Lower lobe of right lung (tissue), 2 donors: ENCODE results near the gene CXXC4. TPM values are rescaled to one million over a fixed set of nuclear protein-coding genes. Genes with fewer than 3 reads are reported as not detected.
A peak's percentile ranks its signal among the peaks of the same experiment; 100 is the strongest.

Experiments
- ATAC-seq, 2 donors: fragments of 200-7000 bp; cut with Tn5 transposase; one replicate each; pipeline ENCODE4 v1.9.1; 2020 to 2022; ENCODE audit warnings: mild to moderate bottlenecking in 2 of 2, moderate library complexity in 2 of 2
- DNase-seq: peaks from one replicate; pipeline ENCODE4 v3.0.0-alpha.2; 2020
- H3K27ac ChIP-seq: fragments of 200-600 bp; one replicate; pipeline ENCODE4 v1.8.0; 2022
- H3K27me3 ChIP-seq: fragments of 200-600 bp; one replicate; pipeline ENCODE4 v1.8.0; 2022; ENCODE audit warnings: low read depth
- H3K36me3 ChIP-seq: fragments of 200-600 bp; one replicate; pipeline ENCODE4 v1.8.0; 2022; ENCODE audit warnings: mild to moderate bottlenecking
- H3K4me1 ChIP-seq: fragments of 200-600 bp; one replicate; pipeline ENCODE4 v1.8.0; 2022
- H3K4me3 ChIP-seq: fragments of 200-600 bp; one replicate; pipeline ENCODE4 v1.8.0; 2022; ENCODE audit warnings: mild to moderate bottlenecking
- H3K9me3 ChIP-seq: fragments of 200-600 bp; one replicate; pipeline ENCODE4 v1.8.0; 2022
- intact Hi-C: fragments of 100-400 bp; cut with DNase I; formaldehyde crosslinking; loops from one replicate; pipeline ENCODE4 v1.11.0; 2022
- total RNA-seq: library from RNA; stranded (reverse); fragmentation: NEBNext Ultra II Directional; extraction: Animal tissue kit (Norgen Biotek cat#: 25700); gene quantifications from one replicate; pipeline ENCODE4 v1.2.1, GENCODE V29; 2021
- TF ChIP-seq, protein P1 (sequence below): fragments of 200-600 bp; IDR thresholded peaks from one replicate; pipeline ENCODE4 v1.8.0; 2022; ENCODE audit warnings: antibody characterized with exemption, mild to moderate bottlenecking
- donor health status: DM: no; HTN: yes; CAD: no; lungs with severe emphysema.

The CXXC4 gene
- total RNA-seq, 1 donor from 2014 or later, result 1.9 TPM

DNA sequence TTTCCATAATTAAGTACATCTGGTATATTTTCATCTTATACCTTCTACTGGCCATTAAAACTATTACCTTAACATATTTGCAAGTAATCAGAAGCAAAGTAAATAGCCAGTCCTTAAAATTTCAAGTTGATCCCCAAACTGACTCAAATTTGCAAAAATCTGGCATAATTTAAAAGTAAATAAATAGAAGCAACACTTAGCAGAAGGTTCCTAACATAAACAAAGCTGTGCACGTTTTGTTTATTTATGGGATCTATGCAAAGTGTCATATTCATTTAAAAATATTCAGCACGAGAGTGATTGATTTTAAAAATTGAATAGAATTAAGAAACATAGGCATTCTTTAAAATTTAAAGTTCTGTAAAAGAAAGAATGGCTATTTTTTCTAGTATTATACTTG lies 9.8 kb upstream of the CXXC4 start:
- no peaks in the 10 kb centered on the region for H3K4me1 ChIP-seq
- H3K4me3 ChIP-seq, result no peak overlapping the region
- DNase-seq, result no peak
- ATAC-seq, result no peak
- peaks cover 2% of the 10 kb centered on the region for H3K27me3 ChIP-seq
- intact Hi-C loops, result no loop called here
- no peak overlapping the region for H3K27ac ChIP-seq
- TF ChIP-seq, protein P1, sequence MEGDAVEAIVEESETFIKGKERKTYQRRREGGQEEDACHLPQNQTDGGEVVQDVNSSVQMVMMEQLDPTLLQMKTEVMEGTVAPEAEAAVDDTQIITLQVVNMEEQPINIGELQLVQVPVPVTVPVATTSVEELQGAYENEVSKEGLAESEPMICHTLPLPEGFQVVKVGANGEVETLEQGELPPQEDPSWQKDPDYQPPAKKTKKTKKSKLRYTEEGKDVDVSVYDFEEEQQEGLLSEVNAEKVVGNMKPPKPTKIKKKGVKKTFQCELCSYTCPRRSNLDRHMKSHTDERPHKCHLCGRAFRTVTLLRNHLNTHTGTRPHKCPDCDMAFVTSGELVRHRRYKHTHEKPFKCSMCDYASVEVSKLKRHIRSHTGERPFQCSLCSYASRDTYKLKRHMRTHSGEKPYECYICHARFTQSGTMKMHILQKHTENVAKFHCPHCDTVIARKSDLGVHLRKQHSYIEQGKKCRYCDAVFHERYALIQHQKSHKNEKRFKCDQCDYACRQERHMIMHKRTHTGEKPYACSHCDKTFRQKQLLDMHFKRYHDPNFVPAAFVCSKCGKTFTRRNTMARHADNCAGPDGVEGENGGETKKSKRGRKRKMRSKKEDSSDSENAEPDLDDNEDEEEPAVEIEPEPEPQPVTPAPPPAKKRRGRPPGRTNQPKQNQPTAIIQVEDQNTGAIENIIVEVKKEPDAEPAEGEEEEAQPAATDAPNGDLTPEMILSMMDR, result no peak
- no peaks in the 10 kb centered on the region for H3K36me3 ChIP-seq
- no peaks in the 10 kb centered on the region for H3K9me3 ChIP-seq

DNA sequence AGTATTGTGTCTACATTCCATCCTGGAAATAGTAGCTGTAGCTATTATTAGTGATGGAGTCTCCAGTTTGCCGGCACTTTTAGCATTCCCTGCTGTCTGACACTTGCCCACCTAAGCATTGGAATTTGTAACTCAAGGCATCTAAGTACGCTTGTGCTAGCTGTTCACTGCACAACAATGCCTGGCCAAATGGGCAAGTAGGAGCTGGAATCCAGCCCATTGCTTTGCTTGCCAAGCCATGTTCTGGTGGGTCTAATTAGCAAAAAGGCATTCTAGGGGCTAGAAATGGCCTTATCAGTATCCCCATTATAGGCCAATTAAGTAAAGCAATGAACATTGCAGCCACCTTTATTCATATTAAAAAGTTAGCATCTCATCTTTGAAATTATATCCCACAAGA lies 7.8 kb upstream of the CXXC4 start:
- TF ChIP-seq, protein P1, result no peak
- intact Hi-C loops, result no loop called here
- Histone ChIP-seq H3K36me3 (no peaks in the 10 kb centered on the region), H3K9me3 (no peaks in the 10 kb centered on the region), H3K27ac (no peak overlapping the region), H3K4me1 (no peaks in the 10 kb centered on the region), H3K27me3 (peaks cover 4% of the 10 kb centered on the region), H3K4me3 (no peak overlapping the region)
- DNase-seq, result no peak
- no peak for ATAC-seq

DNA sequence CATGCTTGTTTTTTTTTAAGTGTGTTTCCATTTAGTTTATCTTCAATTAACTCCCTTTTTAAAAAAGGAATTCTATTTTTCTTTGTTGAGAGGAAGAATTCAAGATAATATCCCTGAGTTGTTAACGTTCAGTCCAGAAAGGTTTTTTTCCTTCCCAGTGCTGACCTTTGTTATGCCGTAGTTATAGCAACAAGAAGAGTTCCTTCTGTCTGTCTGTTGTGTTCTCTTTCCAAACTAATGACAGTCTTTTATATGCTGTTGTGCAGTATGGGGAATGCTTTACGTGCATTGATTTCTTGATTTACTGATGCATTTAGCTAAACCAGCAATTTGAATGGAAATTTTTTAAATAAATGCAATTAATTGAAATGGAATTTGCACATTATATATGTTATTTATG lies 6.6 kb upstream of the CXXC4 start:
- DNase-seq (no peak), ATAC-seq (no peak)
- Histone ChIP-seq H3K4me1 (no peaks in the 10 kb centered on the region), H3K4me3 (no peak overlapping the region), H3K27me3 (peaks cover 7% of the 10 kb centered on the region), H3K36me3 (no peaks in the 10 kb centered on the region), H3K9me3 (no peaks in the 10 kb centered on the region), H3K27ac (no peak overlapping the region)
- intact Hi-C loops, result no loop called here
- TF ChIP-seq, protein P1, result no peak

DNA sequence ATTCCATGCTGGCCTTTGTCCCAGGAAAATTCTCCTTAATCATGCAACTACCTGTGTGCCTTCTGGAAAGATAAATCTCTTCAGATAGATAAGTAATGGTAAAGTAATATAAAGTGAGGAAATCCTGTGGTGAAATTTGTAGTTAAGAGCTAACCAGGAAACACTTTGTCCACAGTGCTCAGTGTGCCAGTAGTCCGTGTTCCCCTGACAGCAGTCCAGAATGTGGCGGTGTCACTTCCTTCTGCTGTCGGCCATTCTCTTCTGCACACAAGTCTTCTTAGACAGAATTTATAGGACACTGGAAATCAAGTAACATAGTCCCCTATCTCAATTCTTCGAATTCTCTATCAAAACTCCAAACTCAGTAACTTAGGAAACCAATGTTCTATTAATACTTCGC lies 5.7 kb upstream of the CXXC4 start:
- H3K4me1 ChIP-seq, result peaks cover 3% of the 10 kb centered on the region
- no peak overlapping the region for H3K4me3 ChIP-seq
- no peaks in the 10 kb centered on the region for H3K9me3 ChIP-seq
- intact Hi-C loops, result no loop called here
- peaks cover 7% of the 10 kb centered on the region for H3K27me3 ChIP-seq
- ATAC-seq (peak; percentile 59 to 74), DNase-seq (peak; percentile 37)
- TF ChIP-seq, protein P1, result no peak
- H3K36me3 ChIP-seq, result no peaks in the 10 kb centered on the region
- no peak overlapping the region for H3K27ac ChIP-seq

DNA sequence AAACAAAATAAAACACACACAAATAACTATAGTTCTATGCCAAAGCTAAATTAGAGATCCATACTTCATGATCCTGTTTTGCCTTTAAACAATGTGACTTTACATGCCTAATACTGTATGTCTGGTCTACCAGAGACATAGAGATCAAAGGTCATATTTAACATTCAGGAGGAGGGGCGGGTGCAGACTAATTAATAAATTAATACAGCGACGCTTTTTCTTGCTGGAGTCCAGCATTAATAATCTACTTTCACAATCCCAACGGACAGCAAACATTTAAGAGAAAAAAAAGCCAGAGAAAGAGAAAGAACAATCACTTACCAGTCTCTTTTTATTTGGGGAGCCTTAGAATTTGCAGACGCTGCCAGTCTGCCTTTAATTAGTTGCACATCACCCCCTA lies 509 bp downstream of the CXXC4 start:
- H3K4me1 ChIP-seq, result peaks cover 9% of the 10 kb centered on the region
- TF ChIP-seq, protein P1, result no peak
- no peak for ATAC-seq
- peaks cover 17% of the 10 kb centered on the region for H3K27me3 ChIP-seq
- intact Hi-C loops, result no loop called here
- peak overlapping the region; percentile 51 for H3K4me3 ChIP-seq
- no peaks in the 10 kb centered on the region for H3K36me3 ChIP-seq
- H3K27ac ChIP-seq, result no peak overlapping the region
- DNase-seq, result no peak
- no peaks in the 10 kb centered on the region for H3K9me3 ChIP-seq
